H9 (cell line): ENCODE measurements around the gene NKAIN2. TPM values are rescaled to one million over a fixed set of nuclear protein-coding genes. Genes with fewer than 3 reads are reported as not detected.

Experiments
- DNase-seq: peaks from one replicate; pipeline ENCODE4 v3.0.0-alpha.2; 2017
- H2AFZ ChIP-seq: one replicate; pipeline ENCODE4 v1.6.1; 2013; ENCODE audit warnings: mild to moderate bottlenecking, low read length, control low read depth, moderate library complexity
- H2AK5ac ChIP-seq: 2 replicates; pipeline ENCODE4 v1.6.1; 2013; ENCODE audit warnings: low read length, control low read depth, mixed read lengths; ENCODE audit not compliant: insufficient read length
- H2BK120ac ChIP-seq: one replicate; pipeline ENCODE4 v1.6.1; 2013; ENCODE audit warnings: low read depth, mild to moderate bottlenecking, low read length, control low read depth, inconsistent platforms; ENCODE audit not compliant: poor library complexity, severe bottlenecking
- H2BK12ac ChIP-seq: 2 replicates; pipeline ENCODE4 v1.6.1; 2013; ENCODE audit warnings: low read length, control low read depth, mixed read lengths, low read depth; ENCODE audit not compliant: insufficient read length
- H2BK15ac ChIP-seq: 2 replicates; pipeline ENCODE4 v1.6.1; 2013; ENCODE audit warnings: low read depth, low read length, control low read depth
- H2BK20ac ChIP-seq: one replicate; pipeline ENCODE4 v1.6.1; 2013; ENCODE audit warnings: low read depth, mild to moderate bottlenecking, low read length, control low read depth, inconsistent platforms; ENCODE audit not compliant: poor library complexity, severe bottlenecking
- H2BK5ac ChIP-seq: 2 replicates; pipeline ENCODE4 v1.6.1; 2013; ENCODE audit warnings: low read length, control low read depth, mixed read lengths; ENCODE audit not compliant: insufficient read length
- H3K14ac ChIP-seq: 2 replicates; pipeline ENCODE4 v1.6.1; 2013; ENCODE audit warnings: low read length, control low read depth; ENCODE audit not compliant: insufficient read depth
- H3K18ac ChIP-seq: 2 replicates; pipeline ENCODE4 v1.6.1; 2013; ENCODE audit warnings: low read depth, mild to moderate bottlenecking, mixed read lengths, low read length, control low read depth; ENCODE audit not compliant: insufficient read length
- H3K23ac ChIP-seq: 2 replicates; pipeline ENCODE4 v1.6.1; 2013; ENCODE audit warnings: low read length, control low read depth, mixed read lengths, low read depth; ENCODE audit not compliant: insufficient read length
- H3K23me2 ChIP-seq: 2 replicates; pipeline ENCODE4 v1.6.1; 2013; ENCODE audit warnings: low read depth, mild to moderate bottlenecking, mixed read lengths, low read length, control low read depth; ENCODE audit not compliant: insufficient read length, poor library complexity, severe bottlenecking
- H3K27ac ChIP-seq: 2 replicates; pipeline ENCODE4 v1.5.1; 2013; ENCODE audit warnings: low read length, control low read depth, mixed read lengths, low read depth; ENCODE audit not compliant: insufficient read length
- H3K27me3 ChIP-seq: 2 replicates; pipeline ENCODE4 v1.6.1; 2013; ENCODE audit warnings: low read length, control low read depth, inconsistent platforms; ENCODE audit not compliant: insufficient read depth
- H3K4ac ChIP-seq: 2 replicates; pipeline ENCODE4 v1.6.1; 2013; ENCODE audit warnings: low read depth, mild to moderate bottlenecking, control low read depth, inconsistent platforms, low read length, moderate library complexity
- H3K4me1 ChIP-seq: 2 replicates; pipeline ENCODE4 v1.6.1; 2013; ENCODE audit warnings: low read length, control low read depth, inconsistent platforms; ENCODE audit not compliant: insufficient read depth
- H3K4me2 ChIP-seq: 2 replicates; pipeline ENCODE4 v1.6.1; 2013; ENCODE audit warnings: low read length, control low read depth, mixed read lengths; ENCODE audit not compliant: insufficient read length, insufficient read depth
- H3K56ac ChIP-seq: 2 replicates; pipeline ENCODE4 v1.6.1; 2013; ENCODE audit warnings: low read depth, mild to moderate bottlenecking, mixed read lengths, low read length, control low read depth; ENCODE audit not compliant: insufficient read length
- H3K79me1 ChIP-seq: 2 replicates; pipeline ENCODE4 v1.6.1; 2013; ENCODE audit warnings: low read depth, mild to moderate bottlenecking, moderate library complexity, low read length, control low read depth, inconsistent platforms; ENCODE audit not compliant: insufficient read depth, poor library complexity, severe bottlenecking
- H3K79me2 ChIP-seq: 2 replicates; pipeline ENCODE4 v1.6.1; 2013; ENCODE audit warnings: low read length, control low read depth, inconsistent platforms; ENCODE audit not compliant: insufficient read depth
- H3K9ac ChIP-seq: 2 replicates; pipeline ENCODE4 v1.6.1; 2013; ENCODE audit warnings: low read length, control low read depth, mixed read lengths; ENCODE audit not compliant: insufficient read length; ENCODE audit errors: extremely low read depth
- H3K9me3 ChIP-seq: one replicate; pipeline ENCODE4 v1.6.1; 2013; ENCODE audit warnings: low read depth, low read length, inconsistent platforms; ENCODE audit not compliant: control insufficient read depth
- H3T11ph ChIP-seq: one replicate; pipeline ENCODE4 v1.6.1; 2013; ENCODE audit warnings: mild to moderate bottlenecking, low read length, control low read depth, inconsistent platforms
- H4K20me1 ChIP-seq: one replicate; pipeline ENCODE4 v1.6.1; 2013; ENCODE audit not compliant: control insufficient read depth, insufficient read length, insufficient read depth
- H4K5ac ChIP-seq: 2 replicates; pipeline ENCODE4 v1.6.1; 2013; ENCODE audit warnings: low read depth, mild to moderate bottlenecking, mixed read lengths, low read length, control low read depth; ENCODE audit not compliant: insufficient read length
- H4K8ac ChIP-seq: replicated peaks from 2 replicates; pipeline ENCODE4 v1.6.1; 2013; ENCODE audit warnings: low read length, control low read depth, mixed read lengths, low read depth; ENCODE audit not compliant: insufficient read length
- H4K91ac ChIP-seq: 2 replicates; pipeline ENCODE4 v1.6.1; 2013; ENCODE audit warnings: low read depth, mild to moderate bottlenecking, moderate library complexity, mixed read lengths, low read length, control low read depth; ENCODE audit not compliant: insufficient read length
- H3K27ac Mint-ChIP-seq, 3 experiments: 2 replicates in 2 of 3; 3 replicates in 1 of 3; pipeline ENCODE4 v1.8.0; 2020 to 2021; ENCODE audit warnings: mixed read lengths in 3 of 3, mild to moderate bottlenecking in 1 of 3, moderate library complexity in 1 of 3
- H3K27me3 Mint-ChIP-seq: 2 replicates; pipeline ENCODE4 v1.8.0; 2021; ENCODE audit warnings: low read depth, mild to moderate bottlenecking, moderate library complexity, mixed read lengths
- H3K36me3 Mint-ChIP-seq, 3 experiments: 2 replicates in 2 of 3; 3 replicates in 1 of 3; pipeline ENCODE4 v1.8.0; 2020 to 2021; ENCODE audit warnings: low read depth in 3 of 3, mixed read lengths in 3 of 3; ENCODE audit not compliant: insufficient read depth in 1 of 3
- H3K4me1 Mint-ChIP-seq, 2 experiments: 2 replicates each; pipeline ENCODE4 v1.8.0; 2020; ENCODE audit warnings: mixed read lengths in 2 of 2
- H3K4me3 Mint-ChIP-seq, 2 experiments: 2 replicates in 1 of 2; 3 replicates in 1 of 2; pipeline ENCODE4 v1.8.0; 2020 to 2021; ENCODE audit warnings: mild to moderate bottlenecking in 2 of 2, mixed read lengths in 2 of 2, moderate library complexity in 1 of 2
- H3K9me3 Mint-ChIP-seq, 2 experiments: 2 replicates in 1 of 2; 3 replicates in 1 of 2; pipeline ENCODE4 v1.8.0; 2020; ENCODE audit warnings: mild to moderate bottlenecking in 2 of 2, mixed read lengths in 2 of 2, moderate library complexity in 1 of 2
- CTCF ChIP-seq: fragments of 200-600 bp; sonication (generic); conservative IDR thresholded peaks from 3 replicates; pipeline ENCODE4 v1.8.0; 2021; ENCODE audit warnings: antibody characterized with exemption, mild to moderate bottlenecking
- WGBS: extraction: QIAGEN DNeasy Blood & Tissue Kit; methylation state at CpG from one replicate; pipeline ENCODE4 v1.1.7; 2013; ENCODE audit warnings: missing lambda C conversion rate, low lambda C conversion rate, mixed read lengths; ENCODE audit not compliant: insufficient read length; ENCODE audit errors: extremely low coverage; 5-methylcytosine and 5-hydroxymethylcytosine counted together
- total RNA-seq: library from RNA; stranded (reverse); gene quantifications from 2 replicates; pipeline ENCODE4 v1.2.1, GENCODE V29; 2021

NKAIN2 gene
- total RNA-seq, 1 experiment from 2014 or later = 0.17 TPM

GRCh38 chr6:123909989-123910388, 106.3 kb downstream of the NKAIN2 start:
- DNase-seq = no peak
- no CpG with 5 or more reads among the region's 2 CpGs for WGBS
- no peak for TF ChIP-seq CTCF
- Histone ChIP-seq H3K79me1 (no peaks in the 10 kb centered on the region), H3K27ac (no peak overlapping the region), H3K79me2 (no peaks in the 10 kb centered on the region), H3K23me2 (no peaks in the 10 kb centered on the region), H2BK120ac (no peak overlapping the region), H4K8ac (no peak overlapping the region), H3K14ac (no peak overlapping the region), H2AK5ac (no peak overlapping the region), H2AFZ (no peak overlapping the region), H3K9ac (no peak overlapping the region), H3K23ac (no peak overlapping the region), H3K27me3 (peaks cover 14% of the 10 kb centered on the region; the same call in 1 of the 2 replicates), H3K4ac (no peak overlapping the region), H3K4me1 (no peaks in the 10 kb centered on the region), H4K20me1 (no peaks in the 10 kb centered on the region), H3T11ph (no peak overlapping the region), H4K91ac (no peak overlapping the region), H3K9me3 (no peaks in the 10 kb centered on the region), H2BK15ac (no peak overlapping the region), H2BK5ac (no peak overlapping the region), H3K18ac (no peak overlapping the region), H3K56ac (no peak overlapping the region), H3K4me2 (no peak overlapping the region), H4K5ac (no peak overlapping the region), H2BK20ac (no peak overlapping the region), H2BK12ac (no peak overlapping the region)
- H3K4me1 Mint-ChIP-seq = no peaks in the 10 kb centered on the region
- peaks cover 80% of the 10 kb centered on the region for H3K27me3 Mint-ChIP-seq
- no peaks in the 10 kb centered on the region for H3K36me3 Mint-ChIP-seq
- H3K4me3 Mint-ChIP-seq = no peak overlapping the region
- H3K9me3 Mint-ChIP-seq = no peaks in the 10 kb centered on the region; a peak in 1 of 5 replicates
- H3K27ac Mint-ChIP-seq = no peak overlapping the region
